Measurements from ENCODE around the gene JAML. TPM values are rescaled to one million over a fixed set of nuclear protein-coding genes. Genes with fewer than 3 reads are reported as not detected.
A peak's percentile ranks its signal among the peaks of the same experiment; 100 is the strongest.

JAML gene
- total RNA-seq, 2 donors from 2014 or later, result 3.3 to 12.0 TPM

DNA sequence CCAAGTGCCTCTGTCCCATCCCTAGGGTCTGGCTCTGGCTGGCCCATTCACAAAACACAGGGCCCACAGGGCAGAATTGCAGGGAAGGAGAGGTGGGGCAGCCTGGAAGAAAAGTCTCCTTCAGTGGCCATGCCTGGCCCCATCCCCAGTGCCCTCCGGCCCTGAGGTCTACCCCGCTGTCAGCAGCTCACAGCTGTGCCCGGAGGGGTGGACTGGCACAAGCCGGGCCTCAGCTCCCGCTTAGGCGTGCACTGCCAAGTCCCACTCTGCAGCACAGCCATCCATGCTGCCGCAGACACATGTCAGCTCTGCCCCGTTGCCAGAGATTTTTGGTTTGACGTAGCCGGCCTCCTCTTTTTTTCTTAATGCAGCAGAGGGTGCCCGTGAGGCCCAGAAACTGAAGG is 44.5 kb downstream of the JAML start:
- H3K9ac ChIP-seq (ENCODE audit: low read depth in 2 of 2, low read length in 2 of 2), result no peak overlapping the region
- H3K27ac ChIP-seq, result no peak overlapping the region
- intact Hi-C loops (cut with DNase I), result no loop called here
- no peaks in the 10 kb centered on the region for H3K36me3 ChIP-seq
- TF ChIP-seq, protein P1, sequence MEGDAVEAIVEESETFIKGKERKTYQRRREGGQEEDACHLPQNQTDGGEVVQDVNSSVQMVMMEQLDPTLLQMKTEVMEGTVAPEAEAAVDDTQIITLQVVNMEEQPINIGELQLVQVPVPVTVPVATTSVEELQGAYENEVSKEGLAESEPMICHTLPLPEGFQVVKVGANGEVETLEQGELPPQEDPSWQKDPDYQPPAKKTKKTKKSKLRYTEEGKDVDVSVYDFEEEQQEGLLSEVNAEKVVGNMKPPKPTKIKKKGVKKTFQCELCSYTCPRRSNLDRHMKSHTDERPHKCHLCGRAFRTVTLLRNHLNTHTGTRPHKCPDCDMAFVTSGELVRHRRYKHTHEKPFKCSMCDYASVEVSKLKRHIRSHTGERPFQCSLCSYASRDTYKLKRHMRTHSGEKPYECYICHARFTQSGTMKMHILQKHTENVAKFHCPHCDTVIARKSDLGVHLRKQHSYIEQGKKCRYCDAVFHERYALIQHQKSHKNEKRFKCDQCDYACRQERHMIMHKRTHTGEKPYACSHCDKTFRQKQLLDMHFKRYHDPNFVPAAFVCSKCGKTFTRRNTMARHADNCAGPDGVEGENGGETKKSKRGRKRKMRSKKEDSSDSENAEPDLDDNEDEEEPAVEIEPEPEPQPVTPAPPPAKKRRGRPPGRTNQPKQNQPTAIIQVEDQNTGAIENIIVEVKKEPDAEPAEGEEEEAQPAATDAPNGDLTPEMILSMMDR (IDR thresholded peaks at IDR 0.05), result no peak
- H3K9me3 ChIP-seq, result no peaks in the 10 kb centered on the region
- no peak overlapping the region for H3K4me3 ChIP-seq
- H3K27me3 ChIP-seq, result no peaks in the 10 kb centered on the region
- no peak for DNase-seq
- no peaks in the 10 kb centered on the region for H3K4me1 ChIP-seq

DNA sequence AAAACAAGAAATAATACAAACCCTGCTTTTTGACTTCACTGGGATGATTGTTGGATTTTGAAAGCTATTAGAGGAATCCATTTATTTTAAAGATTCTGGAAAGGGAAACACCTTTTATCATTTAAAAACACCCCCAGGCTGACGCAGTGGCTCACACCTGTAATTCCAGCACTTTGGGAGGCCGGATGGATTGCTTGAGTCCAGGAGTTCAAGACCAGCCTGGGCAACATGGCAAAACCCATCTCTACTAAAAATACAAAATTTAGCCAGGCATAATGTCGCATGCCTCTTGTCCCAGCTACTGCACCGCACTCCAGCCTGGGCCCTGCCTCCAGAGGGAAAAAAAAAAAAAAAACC is 48.1 kb downstream of the JAML start:
- H3K27ac ChIP-seq, result no peak overlapping the region
- H3K27me3 ChIP-seq, result no peaks in the 10 kb centered on the region
- no peaks in the 10 kb centered on the region for H3K36me3 ChIP-seq
- no peak for DNase-seq
- no peaks in the 10 kb centered on the region for H3K9me3 ChIP-seq
- H3K4me3 ChIP-seq, result no peak overlapping the region
- H3K9ac ChIP-seq (ENCODE audit: low read depth in 2 of 2, low read length in 2 of 2), result no peak overlapping the region
- TF ChIP-seq, protein P1 (IDR thresholded peaks at IDR 0.05), result no peak
- intact Hi-C loops (cut with DNase I), result no loop called here
- H3K4me1 ChIP-seq, result no peaks in the 10 kb centered on the region

- Histone ChIP-seq H3K27me3 (no peaks in the 10 kb centered on the region), H3K27ac (no peak within 1 kb of the TSS)
- no peak for DNase-seq
These were observed 48.6 kb downstream of the JAML start, which contains the start of gene SCN2B for GRCh38 chr11:118175993-118176777. TSS of gene SCN2B (minus strand) at chr11:118176639. CDS start at chr11:118176431, 208 bp downstream.

GRCh38 chr11:118175031-118175992 is 49.5 kb downstream of the JAML start:
- no peak for DNase-seq
- TF ChIP-seq, protein P1 (IDR thresholded peaks at IDR 0.05), result no peak
- intact Hi-C loops (cut with DNase I), result no loop called here
- H3K27ac ChIP-seq, result no peak overlapping the region
- no peak overlapping the region for H3K9ac ChIP-seq (ENCODE audit: low read depth in 2 of 2, low read length in 2 of 2)
- no peaks in the 10 kb centered on the region for H3K9me3 ChIP-seq
- H3K4me1 ChIP-seq, result no peaks in the 10 kb centered on the region
- H3K36me3 ChIP-seq, result no peaks in the 10 kb centered on the region
- no peaks in the 10 kb centered on the region for H3K27me3 ChIP-seq
- H3K4me3 ChIP-seq, result no peak overlapping the region

More at GRCh38 chr11:118175993-118176777, 48.6 kb downstream of the JAML start, which contains the start of gene SCN2B:
- Histone ChIP-seq H3K4me3 (peak within 1 kb of the TSS; percentile 7), H3K9me3 (no peaks in the 10 kb centered on the region), H3K36me3 (no peaks in the 10 kb centered on the region), H3K4me1 (no peaks in the 10 kb centered on the region), H3K9ac (ENCODE audit: low read depth in 2 of 2, low read length in 2 of 2) (no peak within 1 kb of the TSS)
- intact Hi-C loops (cut with DNase I), result no loop called here
- TF ChIP-seq, protein P1 (IDR thresholded peaks at IDR 0.05), result no peak

DNA sequence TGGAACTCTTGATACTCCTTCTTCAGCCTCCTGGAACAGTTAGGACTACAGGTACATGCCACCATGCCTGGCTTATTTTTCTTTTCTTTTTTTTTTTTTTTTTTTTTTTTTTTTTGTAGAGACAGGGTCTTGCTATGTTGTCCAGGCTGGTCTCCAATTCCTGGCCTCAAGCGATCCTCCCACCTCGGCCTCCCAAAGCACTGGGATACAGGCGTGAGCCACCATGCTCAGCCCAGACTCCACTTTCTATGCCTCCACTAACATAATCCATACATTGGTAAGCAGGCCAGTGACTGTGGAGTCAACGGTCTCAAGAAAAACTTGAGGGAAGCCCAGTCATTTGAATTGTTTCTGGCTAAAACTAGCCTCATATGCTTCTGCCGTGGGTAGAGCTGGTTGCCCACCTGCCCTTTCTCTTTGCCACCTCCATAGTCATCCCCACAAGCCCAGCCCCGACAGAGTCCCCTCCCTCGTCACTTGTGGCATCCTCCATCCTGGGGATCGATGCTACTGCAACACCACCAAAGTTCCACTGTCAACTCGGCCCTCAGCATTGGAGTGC is 50.7 kb downstream of the JAML start:
- Histone ChIP-seq H3K9ac (ENCODE audit: low read depth in 2 of 2, low read length in 2 of 2) (no peak overlapping the region), H3K9me3 (no peaks in the 10 kb centered on the region), H3K4me1 (no peaks in the 10 kb centered on the region), H3K27me3 (no peaks in the 10 kb centered on the region), H3K36me3 (no peaks in the 10 kb centered on the region), H3K4me3 (no peak overlapping the region), H3K27ac (no peak overlapping the region)
- intact Hi-C loops (cut with DNase I), result no loop called here
- DNase-seq, result no peak
- TF ChIP-seq, protein P1 (IDR thresholded peaks at IDR 0.05), result no peak
